ENCODE data around the gene ZNF710.
"Not testable (repeated sequence)": the region's sequence is repeated elsewhere in the genome, so short reads cannot be mapped to it uniquely, and the experiment has no call there.

The ZNF710 gene

GRCh38 chr15:90062462-90062932, 61.4 kb downstream of the ZNF710 start:
- peak; percentile 18 for DNase-seq

DNA sequence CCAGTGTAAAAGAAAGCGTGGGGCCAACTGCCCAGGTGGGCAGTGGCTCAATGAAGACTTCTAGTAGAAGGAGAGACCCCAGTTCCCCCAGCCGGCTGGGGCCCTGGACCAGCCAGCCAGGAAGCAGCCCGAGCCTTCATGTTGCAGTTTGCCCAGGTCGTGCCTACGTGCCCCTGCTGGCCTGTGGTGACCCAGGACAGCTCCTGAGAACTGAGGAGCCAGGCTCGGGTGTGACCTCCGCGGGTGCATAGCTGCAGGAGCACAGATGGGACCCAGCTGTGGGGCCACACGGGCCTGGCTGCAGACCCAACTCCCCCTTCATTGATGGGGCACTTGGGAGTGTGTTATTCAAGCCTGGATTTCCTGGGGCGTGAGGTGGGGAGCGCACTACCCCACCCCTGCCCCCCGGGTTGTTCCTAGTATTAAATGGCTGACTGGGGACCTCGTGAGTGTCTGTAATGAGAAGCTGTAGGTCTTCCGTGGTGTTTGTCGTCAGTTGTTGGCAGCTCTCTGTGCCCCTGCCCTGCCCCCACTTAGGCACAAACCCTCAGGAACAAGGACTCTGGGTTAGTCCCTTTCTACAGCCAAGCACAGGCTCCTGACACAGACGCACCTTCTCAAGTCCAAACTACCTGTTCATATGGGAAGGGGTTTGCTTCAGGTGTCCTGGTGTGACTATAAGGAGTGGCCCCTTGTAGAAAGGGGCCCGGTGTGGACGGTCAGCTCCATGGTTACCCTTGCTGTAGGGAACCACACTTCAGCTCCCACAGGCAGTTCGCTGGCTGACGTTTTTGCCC, 62.0 kb downstream of the ZNF710 start:
- no peak for DNase-seq

- no peak for DNase-seq
Measured at GRCh38 chr15:90063770-90064247, 62.7 kb downstream of the ZNF710 start.

GRCh38 chr15:90064911-90065681, 64.0 kb downstream of the ZNF710 start:
- DNase-seq, result no peak

GRCh38 chr15:90065682-90066049, 64.5 kb downstream of the ZNF710 start:
- DNase-seq, result no peak

DNA sequence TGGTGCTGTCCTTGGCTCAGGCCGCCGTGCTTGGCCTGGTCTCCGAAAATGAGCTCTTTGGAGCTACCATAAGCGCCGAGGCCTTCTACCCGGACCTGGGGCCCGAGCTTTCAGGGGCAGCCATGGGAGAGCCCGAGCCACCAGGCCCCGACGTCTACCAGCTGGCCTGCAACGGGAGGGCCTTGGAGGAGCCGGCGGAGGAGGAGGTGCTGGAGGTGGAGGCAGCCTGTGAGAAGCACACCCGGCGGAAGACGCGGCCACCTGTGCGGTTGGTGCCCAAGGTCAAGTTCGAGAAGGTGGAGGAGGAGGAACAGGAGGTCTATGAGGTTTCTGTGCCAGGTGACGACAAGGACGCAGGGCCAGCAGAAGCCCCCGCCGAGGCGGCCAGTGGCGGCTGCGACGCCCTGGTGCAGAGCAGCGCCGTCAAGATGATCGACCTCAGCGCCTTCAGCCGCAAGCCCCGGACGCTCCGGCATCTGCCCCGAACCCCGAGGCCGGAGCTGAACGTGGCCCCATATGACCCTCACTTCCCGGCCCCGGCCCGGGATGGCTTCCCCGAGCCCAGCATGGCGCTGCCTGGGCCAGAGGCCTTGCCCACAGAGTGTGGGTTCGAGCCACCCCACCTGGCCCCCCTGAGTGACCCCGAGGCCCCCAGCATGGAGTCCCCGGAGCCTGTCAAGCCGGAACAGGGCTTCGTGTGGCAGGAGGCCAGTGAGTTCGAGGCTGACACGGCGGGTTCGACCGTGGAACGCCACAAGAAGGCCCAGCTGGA, 66.2 kb downstream of the ZNF710 start:
- no peak for DNase-seq

- DNase-seq, result no peak
Measured at GRCh38 chr15:90067953-90068606, 67.0 kb downstream of the ZNF710 start.

DNA sequence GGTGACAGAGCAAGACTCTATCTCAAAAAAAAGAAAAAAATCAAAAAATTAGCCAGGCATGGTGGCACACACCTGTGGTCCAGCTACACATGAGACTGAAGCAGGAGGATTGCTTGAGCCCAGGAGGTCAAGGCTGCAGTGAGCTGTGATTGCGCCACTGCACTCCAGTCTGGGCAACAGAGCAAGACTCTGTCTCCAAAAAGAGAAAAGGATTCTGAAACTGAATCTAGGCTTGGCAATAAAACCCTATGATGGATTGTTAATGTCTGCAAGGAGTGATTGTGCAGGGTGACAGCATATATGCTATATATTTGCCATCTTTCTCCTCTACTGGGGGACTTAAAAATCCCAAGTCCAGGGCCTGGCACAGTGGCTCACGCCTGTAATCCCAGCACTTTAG, 69.5 kb downstream of the ZNF710 start:
- not testable (repeated sequence) for DNase-seq

DNA sequence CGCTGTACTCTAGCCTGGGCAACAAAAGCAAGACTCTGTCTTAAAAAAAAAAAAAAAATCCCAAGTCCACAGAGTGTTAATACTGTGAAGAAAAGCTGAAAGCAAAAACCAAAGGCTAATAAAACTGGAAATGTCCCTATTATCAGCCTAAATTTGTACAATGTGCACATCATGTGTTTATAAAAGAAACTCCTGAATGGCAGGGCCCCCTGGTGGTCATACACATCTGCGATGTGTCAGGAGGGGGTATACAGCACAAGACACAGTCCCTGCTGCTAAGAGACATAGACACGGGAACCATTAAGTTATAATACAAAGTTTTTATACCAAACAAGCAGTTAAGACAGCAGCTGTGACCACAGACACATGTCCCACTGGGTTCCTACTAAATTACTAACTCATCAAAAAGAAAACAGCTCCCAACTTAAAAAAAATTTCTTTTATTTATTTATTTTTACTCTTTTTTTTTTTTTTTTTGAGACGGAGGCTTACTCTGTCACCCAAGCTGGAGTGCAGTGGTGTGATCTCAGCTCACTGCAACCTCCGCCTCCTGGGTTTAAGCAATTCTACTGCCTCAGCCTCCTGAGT, 70.2 kb downstream of the ZNF710 start:
- DNase-seq, result peak; percentile 85

DNA sequence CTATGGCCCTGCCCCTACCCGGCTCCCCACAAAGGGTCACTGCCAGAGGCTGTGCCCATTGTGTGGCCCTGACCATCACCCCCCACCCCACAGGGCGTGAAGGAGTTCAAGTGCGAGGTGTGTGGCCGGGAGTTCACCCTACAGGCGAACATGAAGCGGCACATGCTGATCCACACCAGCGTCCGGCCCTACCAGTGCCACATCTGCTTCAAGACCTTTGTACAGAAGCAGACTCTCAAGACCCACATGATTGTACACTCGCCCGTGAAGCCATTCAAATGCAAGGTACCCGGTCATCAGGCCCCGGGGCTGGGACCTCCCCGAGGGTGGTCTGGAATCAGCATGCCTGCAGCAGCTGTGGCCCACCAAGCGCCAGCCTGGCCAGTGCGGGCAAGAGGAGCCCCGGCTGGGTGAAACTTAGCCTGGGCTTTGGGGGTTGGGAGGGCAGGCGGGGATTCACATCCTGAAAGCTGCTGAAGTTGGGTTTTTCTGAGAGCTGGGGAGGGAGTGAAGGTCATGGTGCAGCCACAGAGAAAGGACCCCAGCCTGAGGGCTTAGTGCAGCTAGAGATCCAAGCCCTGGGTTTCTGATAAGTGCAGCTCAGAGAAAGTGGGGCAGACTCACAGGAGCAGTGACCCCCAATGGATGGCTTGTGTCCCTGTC, 72.0 kb downstream of the ZNF710 start:
- no peak for DNase-seq

- DNase-seq, result no peak
Measured at GRCh38 chr15:90074023-90074422, 72.9 kb downstream of the ZNF710 start.

GRCh38 chr15:90074916-90075315, 73.8 kb downstream of the ZNF710 start:
- no peak for DNase-seq

DNA sequence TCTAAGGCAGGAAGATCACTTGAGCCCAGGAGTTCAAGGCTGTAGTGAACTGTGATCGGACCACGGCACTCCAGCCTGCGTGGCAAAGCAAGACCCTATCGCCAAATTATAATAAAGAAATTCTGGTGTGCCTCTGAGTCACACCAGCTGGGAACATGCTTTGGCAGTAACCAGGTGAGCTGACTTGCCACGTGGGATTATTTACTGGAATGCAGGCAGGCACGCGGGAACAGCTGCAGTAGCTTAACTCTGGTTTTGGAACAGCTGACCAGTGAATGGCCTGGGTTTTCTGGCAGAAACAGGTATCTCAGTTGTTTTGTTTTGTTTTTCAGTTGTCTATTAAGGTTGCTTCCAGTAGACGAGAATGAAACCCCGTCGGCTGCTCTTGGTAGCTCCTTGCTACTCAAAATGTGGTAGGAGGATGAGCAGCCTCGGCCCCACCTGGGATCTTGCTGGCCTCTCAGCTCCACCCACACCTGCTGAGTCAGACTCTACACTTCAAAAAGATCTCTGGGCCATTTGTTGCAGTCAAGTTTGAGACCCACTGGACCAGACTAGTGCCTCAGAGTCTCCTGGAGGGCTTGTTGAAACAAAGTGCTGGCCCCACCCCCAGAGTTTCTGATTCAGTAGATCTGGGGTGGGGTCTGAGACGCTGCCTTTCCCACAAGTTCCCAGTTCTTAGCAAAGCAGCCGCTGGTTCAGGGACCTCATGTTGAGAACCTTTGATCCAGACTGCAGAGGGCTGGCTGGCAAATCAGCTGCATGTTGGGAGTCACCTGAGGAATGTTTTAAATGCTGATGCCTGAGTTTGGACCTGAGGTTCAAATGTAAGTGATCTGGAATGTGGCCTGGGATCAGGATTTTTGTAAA, 74.5 kb downstream of the ZNF710 start:
- DNase-seq, result peak; percentile 39

GRCh38 chr15:90076716-90077115, 75.6 kb downstream of the ZNF710 start:
- no peak for DNase-seq

DNA sequence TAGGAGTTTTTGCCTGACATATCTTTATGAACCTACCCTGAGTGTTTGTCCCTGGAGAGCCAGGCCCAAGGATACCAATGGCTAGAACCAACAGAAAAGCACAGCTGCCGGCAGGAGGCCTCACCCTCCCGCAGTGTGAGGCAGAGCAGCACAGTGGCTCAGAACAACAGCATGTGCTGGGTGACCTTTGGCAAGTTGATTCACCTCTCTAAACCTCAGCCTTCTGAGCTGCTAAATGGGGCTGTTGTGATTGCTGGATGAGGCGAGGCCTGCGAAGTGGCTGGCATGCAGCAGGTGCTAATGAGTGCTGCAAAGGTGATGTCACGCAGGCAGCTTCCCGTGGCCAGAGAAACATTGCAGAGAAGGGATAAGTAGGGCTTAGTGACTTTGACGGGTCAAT, 77.8 kb downstream of the ZNF710 start:
- DNase-seq, result no peak

DNA sequence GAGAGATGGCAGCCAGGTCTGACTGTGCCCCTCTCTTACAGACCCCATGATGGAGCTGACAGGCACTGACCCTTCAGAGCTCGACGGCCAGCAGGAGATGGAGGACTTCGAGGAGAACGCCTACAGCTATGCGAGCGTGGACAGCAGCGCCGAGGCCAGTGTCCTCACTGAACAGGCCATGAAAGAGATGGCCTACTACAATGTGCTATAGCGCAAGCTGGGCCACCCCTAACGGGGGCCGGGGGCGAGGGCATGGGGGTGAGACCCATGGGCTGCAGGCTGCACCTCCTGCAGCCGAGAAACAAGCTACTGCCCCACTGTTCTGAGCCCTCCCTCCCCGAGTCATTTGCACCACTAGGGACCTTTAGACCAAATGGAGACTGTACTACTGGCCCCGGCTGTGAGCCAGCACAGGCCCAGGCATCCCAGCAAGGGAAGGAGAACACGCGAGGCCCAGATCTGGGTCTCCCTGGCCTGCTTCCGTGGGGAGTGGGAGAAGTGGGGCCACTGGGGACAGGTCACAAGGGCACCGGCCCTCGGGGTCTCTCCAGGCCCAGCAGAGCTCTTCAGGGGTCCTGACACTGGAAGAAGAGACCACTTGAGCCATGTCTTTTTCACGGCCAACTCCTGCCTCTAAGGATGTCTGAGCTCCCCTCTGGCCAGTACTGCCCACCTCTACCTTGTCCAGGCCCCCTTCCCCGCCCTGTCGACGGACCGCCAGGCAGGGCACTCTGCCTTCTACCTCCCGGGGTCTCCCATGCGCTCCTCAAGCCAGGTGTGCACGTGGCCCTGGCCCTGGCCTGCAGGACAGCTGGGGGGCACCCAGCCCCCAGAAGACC, 78.7 kb downstream of the ZNF710 start:
- DNase-seq, result no peak

DNA sequence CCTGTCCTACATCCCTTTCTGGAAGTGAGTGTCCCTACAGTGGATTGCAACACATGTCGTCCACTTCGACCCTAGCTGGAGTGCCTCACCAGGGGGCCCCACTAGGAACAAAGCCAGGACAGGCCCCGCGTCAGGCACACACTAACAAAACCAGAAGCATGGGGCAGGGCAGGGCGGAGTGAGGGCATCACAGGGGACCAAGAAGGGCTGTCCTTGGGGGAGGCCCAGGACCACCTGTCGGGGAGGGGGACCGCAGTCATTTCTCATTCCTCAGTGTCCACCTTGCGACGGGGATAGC, 79.3 kb downstream of the ZNF710 start:
- DNase-seq, result no peak

DNA sequence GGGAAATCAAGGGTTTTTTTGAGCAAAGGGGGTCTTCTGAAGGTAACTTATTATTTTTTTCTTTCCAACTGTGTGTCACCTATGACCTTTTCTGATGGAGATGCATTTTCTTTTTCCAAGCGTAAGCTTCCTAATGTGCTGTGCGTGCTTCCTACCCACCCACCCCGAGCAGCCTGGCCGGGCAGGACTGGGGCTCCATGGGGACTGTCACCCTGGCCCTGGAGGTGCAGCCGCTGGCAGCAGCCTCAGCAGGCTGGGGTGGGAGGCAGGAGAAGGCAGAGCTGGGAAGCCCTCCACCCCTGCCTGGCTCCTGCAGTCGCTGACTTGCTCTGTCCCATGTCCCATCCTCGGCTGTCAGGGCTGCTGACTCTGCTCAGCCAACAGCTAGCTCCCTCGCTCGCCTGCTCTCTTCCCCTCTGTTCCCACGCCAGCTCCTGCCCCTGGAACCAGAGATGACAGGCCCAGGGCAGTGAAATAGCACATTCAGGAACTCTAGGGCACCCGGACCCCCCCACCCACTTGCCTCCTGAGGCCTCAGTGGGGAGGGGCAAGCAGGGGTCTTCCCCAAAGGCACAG, 79.8 kb downstream of the ZNF710 start:
- no peak for DNase-seq

GRCh38 chr15:90082140-90082715, 81.1 kb downstream of the ZNF710 start:
- no peak for DNase-seq
